HG03520 (cell line): Measurements from ENCODE around the gene GRIA2.
"Not testable (repeated sequence)": the region's sequence is repeated elsewhere in the genome, so short reads cannot be mapped to it uniquely, and the experiment has no call there.

Experiments used
- ATAC-seq: cut with Tn5 transposase; IDR thresholded peaks from one replicate; pipeline ENCODE4 v1.9.1; 2021; ENCODE audit warnings: mild to moderate bottlenecking, moderate library complexity; ENCODE audit not compliant: unreplicated experiment

GRIA2 gene

DNA sequence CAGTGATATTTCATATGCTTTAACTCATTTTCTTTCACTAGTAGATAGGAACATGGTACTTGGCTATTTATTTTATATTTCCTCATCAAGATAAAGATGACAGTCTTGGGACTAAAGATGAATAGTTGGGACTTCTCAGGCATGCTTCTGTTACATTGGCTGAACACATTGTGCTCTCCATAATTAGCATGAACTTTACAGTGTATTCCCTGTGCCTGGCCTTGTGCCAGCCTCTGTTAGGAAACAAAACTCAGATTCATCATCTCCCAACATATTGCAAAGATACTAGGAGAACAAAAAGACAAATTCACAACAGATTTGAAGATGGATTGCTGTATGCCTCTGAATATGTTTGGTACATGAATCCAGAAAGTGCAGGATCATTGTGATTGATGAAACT, 26.4 kb downstream of the GRIA2 start:
- no peak for ATAC-seq

- ATAC-seq: not testable (repeated sequence)
These were observed 37.6 kb downstream of the GRIA2 start for GRCh38 chr4:157258165-157258564.

- ATAC-seq: no peak
These were observed 44.8 kb downstream of the GRIA2 start for GRCh38 chr4:157265281-157265680.

GRCh38 chr4:157270108-157270507, 49.6 kb downstream of the GRIA2 start:
- ATAC-seq: no peak

DNA sequence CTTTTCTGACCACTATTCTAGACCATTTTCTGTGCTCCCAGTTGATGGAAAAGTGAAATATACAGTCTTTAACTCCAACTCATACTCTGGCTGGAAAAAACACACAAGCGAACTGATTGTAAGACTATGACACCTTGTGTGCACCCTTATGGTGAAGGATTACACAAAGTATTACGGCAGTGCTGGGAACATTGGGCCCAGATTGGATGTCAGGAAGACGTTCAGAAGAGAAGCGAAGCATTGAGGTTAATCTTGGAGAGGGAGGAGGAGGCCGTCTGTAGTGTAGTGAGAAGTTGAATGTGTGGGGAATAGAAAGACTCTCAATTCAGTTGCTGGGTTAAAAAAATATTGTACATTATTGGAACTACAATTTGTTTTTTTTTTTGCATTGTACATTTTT, 50.0 kb downstream of the GRIA2 start:
- no peak for ATAC-seq

DNA sequence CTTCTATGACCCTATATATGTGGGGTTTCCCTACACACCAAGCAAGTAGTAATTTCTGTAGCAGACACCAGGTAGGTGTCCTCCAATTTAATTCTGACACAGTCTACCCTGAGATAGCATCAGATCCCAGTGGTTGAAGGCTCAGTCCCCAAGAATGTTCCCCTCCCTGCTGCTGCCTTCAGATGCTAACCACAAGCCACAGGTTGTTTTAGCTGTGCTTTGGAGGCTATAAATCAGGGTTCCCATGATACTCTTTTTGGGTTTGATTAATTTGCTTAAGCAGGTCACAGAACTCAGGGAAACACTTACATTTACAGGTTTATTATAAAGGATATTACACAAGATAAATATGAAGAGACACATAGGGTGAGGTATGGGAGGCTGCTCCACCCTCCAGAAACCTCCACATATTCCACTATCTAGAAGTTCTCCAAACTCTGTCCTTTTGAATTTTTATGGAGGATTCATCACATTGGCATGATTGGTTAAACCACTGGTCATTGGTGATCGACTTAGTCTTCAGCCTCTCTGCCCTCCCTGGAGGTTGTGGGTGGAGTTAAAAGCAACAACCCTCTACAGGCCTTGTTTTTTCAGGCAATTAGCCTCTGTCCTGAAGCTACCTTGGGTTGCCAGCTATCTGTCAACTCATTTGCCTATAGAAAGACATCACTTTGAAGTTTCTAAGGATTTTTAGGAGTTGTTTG, 50.8 kb downstream of the GRIA2 start:
- ATAC-seq: no peak

DNA sequence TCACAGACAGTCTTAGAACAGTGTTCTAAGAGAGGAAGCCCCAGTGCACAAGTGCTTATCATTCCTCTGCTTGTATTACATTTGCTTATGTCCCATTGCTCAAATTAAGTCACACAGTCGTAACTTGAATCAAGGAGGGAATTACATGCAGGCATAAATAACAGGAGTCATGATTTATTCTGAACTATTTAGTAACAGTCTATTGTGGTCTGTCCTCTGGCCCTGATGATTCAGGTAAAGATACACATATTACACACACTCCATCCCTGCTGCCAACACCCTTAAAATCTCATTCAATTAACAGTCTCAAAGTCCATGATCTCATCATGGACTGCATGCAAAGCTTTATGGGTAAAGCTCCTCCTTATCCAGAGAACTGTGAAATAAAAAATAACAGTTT, 60.1 kb downstream of the GRIA2 start:
- no peak for ATAC-seq

DNA sequence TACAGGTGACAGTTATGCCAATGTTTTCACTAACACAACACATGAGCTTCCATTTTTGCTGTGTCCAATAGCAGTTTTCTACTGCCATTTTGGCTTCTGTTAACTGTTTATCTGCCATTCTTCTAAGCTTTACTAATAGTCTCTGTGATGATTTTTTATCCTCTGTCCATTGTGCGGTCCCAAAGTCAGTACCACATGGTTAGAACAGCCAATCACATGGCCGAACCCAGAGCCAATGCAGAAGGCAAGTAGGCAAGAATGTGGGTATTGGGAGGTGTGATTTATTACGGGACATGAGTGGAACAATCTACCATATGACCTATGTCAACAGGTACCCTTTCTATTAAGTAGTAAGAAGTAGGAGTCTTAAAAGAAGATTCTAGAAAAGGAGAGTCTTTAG, 61.5 kb downstream of the GRIA2 start:
- no peak for ATAC-seq

GRCh38 chr4:157287445-157287844, 66.9 kb downstream of the GRIA2 start:
- no peak for ATAC-seq

GRCh38 chr4:157290622-157291021, 70.1 kb downstream of the GRIA2 start:
- no peak for ATAC-seq

DNA sequence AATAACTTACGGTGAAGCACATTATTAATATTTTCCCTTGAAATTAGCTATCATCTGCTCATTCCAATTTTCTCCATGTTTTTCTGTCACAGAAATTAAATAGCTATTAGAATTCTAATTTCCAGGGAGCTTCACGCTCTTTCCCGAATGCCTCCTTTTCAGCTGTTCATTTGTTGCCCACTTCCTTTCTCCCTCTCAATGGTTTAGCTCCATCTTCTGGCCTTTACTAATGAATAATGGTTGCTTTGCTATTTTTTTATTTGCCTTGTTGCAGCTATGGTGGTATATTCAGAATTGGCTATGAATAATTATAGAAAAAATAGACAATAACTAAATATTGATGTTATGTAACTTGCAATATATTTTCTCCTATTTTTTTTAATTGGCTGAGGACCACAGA, 70.5 kb downstream of the GRIA2 start:
- ATAC-seq: no peak

DNA sequence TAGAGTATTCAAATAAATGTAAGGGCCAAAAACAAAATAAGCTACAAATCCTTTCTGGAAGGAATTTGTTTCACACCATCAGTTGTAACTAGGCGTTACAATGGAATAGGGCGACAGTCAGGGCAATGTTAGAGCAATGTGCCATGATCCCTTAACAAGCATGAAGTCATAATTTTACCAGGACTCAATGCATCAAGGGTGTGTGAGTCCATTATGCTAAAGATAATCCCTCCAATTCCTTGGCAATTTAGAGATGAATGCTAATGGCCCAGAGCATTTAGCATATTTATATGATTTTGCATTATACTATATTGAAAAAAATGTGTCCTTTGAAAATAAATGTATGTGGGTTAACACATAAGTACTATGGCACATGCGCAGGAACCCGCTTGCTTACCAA, 73.1 kb downstream of the GRIA2 start:
- no peak for ATAC-seq

DNA sequence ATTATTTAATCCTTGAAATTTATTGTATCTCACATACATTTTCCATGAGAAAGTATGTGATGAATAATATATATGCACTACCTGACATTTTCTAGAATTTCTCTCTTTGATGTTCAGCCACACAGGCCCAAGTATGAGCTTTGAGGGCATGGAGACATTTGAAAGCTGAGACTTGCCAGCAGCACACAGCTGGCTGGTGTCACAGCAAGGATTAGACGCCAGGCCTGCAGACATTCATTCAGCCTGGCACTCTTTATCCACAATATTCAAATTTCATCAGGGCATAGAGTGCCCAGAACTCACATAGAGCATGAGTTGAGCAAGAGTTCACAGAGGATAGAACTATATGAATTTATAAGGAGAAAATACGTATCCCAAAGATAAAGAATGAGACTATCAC, 74.0 kb downstream of the GRIA2 start:
- no peak for ATAC-seq

GRCh38 chr4:157300701-157301100, 80.2 kb downstream of the GRIA2 start:
- ATAC-seq: no peak

DNA sequence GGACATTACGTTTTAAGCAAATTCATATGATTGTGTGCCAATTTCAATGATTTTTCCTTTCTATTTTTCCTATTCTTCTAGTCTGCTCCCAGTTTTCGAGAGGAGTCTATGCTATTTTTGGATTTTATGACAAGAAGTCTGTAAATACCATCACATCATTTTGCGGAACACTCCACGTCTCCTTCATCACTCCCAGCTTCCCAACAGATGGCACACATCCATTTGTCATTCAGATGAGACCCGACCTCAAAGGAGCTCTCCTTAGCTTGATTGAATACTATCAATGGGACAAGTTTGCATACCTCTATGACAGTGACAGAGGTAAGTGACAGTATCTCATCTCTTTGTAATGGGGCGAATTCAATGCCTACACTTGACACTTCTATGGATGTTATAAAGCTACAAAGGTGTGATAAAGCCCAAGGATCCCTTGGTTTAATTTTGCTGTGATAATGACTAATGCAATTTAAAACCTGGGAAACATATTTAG, 83.0 kb downstream of the GRIA2 start:
- ATAC-seq: no peak

DNA sequence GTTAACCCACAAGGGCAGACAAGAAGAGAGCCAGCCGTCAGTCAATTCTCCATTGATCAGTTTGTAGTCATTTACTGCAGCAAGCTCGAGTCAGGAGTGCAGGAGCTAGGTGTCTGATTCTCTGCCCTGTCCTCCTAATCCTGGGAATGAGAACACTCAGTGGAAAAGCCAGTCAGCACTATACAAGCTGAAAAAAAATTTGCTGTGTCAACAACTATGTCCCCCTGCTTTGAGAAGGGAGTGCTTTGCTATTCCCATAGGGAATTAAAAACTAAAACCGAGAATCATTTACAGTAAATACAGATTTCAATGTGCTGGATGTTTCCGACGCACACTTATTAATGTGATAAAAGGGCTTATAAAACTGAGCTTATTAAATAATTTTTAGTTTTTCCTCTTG, 84.2 kb downstream of the GRIA2 start:
- ATAC-seq: no peak

DNA sequence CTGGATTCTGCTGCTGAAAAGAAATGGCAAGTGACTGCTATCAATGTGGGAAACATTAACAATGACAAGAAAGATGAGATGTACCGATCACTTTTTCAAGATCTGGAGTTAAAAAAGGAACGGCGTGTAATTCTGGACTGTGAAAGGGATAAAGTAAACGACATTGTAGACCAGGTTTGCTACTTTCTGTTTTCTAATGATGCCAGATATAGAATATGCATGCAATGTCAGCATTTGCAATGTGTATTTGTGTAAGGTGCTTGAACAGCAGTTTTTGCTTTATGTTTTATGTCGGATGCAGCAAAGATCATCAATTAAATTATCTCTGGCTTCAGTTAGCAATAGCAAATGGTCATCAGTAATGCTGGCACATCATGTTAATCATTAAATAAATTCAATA, 92.2 kb downstream of the GRIA2 start:
- ATAC-seq: no peak

GRCh38 chr4:157314906-157315305, 94.4 kb downstream of the GRIA2 start:
- ATAC-seq: no peak

DNA sequence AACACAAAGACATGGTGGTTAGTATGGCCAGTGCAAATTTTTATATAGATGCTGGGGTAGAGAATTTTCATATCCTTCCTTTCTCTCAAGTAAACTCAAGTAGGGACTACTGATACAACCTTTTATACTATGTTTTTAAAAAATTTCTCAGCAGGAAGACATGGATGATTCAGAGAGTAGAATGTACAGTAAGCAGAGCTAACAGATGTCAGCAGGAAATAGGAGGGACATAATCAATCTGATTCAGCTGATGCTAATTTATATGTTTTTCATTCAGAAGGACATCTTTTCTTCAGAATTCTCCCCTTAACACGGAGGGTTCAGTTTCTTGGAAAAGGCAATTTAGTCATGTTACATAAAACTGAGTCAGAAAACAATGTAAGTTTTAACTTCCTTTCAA, 95.4 kb downstream of the GRIA2 start:
- no peak for ATAC-seq

DNA sequence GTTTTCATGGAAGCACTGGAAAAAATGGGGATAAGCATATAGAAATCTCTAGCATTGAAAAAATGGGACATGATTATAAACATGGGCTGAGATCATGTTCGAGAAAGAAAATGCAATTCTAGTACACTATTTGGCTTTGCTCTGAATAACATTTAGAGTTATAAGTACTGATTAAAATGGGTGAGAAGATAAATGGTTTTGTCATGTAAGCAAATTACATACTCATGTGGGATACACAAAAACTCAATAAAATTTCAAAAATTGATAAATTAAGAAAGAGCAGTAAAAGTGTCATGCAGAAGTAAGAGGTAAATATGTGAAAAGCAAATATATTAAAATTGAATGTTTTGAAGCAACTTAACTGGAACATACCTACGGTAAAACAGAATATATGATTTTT, 99.6 kb downstream of the GRIA2 start:
- ATAC-seq: no peak

- no peak for ATAC-seq
These were observed 107.1 kb downstream of the GRIA2 start for GRCh38 chr4:157327666-157328065.

DNA sequence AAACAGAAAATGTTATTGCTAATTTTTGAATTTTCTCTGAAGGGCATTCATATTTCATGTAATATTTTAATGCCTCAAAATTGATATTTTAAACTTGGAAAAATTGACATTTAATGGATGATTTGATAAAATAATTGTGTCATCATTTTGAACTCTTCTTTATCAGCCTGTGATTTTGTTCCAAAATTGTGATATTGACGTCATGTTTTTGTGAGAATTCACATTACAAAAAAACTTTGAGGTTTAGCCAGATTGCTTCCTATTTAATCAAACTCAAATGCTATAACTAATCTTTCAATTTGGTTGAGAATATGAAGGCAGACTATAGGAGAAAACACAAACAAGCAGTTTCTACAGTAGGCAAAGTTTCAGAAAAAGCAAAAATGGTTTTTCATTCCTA, 137.4 kb downstream of the GRIA2 start:
- ATAC-seq: no peak

DNA sequence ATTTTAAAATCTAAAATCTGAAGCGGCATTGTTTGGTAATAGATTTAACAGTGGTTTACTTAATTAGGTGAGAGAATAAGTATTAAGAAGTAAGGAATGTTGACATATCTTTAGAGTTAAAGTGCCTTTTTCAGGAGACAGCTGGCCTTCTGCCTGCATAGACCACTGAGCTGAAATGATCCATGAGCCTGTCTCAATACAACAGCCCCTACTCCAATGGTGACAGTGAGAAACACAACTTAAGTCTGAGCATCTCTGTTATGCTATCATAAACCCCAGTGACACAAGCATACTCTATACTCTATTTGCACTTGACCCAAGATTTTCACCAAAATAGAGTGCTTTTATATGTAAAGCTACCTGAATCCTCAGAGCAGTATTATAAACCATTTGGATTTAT, 137.9 kb downstream of the GRIA2 start:
- ATAC-seq: no peak
